ENCODE measurements around the gene NEB.
"Not testable (repeated sequence)": the region's sequence is repeated elsewhere in the genome, so short reads cannot be mapped to it uniquely, and the experiment has no call there.

Gene NEB

DNA sequence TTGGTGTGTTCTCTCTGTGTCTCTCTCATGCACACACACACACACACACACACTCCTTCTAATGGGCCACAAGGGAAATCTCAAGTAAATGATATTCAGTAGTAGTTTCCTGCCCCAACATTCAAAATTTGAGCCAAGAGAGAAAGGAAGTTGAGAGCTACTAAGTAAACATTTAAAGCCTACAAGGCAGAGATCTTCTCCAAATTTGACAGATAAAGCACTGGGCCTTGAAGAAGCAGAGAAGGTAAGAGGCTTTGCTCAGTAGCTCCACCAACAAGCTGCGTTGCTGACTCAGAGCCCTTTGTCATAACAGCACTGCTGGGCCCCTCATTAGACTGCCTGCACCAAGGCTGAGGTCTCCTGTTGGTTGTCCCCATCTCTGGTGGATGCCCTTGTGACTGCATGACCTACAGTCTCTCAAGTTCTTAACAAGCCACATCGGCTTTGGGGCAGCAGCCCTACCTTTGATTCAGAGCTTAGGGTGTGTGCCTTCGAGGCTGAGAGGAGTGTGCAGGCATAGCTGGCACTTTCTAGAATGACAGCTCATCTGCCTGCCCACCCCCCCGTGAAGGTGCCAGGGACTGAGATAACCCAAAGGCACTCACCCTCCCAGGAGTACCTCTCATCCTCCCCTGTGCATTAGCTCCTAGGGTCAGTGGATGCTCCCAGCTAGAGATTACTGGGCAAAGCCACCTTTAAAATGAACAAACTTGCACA is 32.3 kb upstream of the NEB start:
- no peak for TF ChIP-seq ZNF274 (IDR thresholded peaks at IDR 0.05; ENCODE audit: low read depth, low read length)
- no peak overlapping the region for H3K4me3 ChIP-seq (ENCODE audit: low read length)

- H3K4me3 ChIP-seq (ENCODE audit: low read length): no peak overlapping the region
- no peak for TF ChIP-seq ZNF274 (IDR thresholded peaks at IDR 0.05; ENCODE audit: low read depth, low read length)
Measured at GRCh38 chr2:151765760-151766410, 31.6 kb upstream of the NEB start.

GRCh38 chr2:151762694-151763093 is 28.4 kb upstream of the NEB start:
- no peak overlapping the region for H3K4me3 ChIP-seq (ENCODE audit: low read length)
- no peak for TF ChIP-seq ZNF274 (IDR thresholded peaks at IDR 0.05; ENCODE audit: low read depth, low read length)

GRCh38 chr2:151761687-151762086 is 27.4 kb upstream of the NEB start:
- H3K4me3 ChIP-seq (ENCODE audit: low read length): no peak overlapping the region
- TF ChIP-seq ZNF274 (IDR thresholded peaks at IDR 0.05; ENCODE audit: low read depth, low read length): no peak

DNA sequence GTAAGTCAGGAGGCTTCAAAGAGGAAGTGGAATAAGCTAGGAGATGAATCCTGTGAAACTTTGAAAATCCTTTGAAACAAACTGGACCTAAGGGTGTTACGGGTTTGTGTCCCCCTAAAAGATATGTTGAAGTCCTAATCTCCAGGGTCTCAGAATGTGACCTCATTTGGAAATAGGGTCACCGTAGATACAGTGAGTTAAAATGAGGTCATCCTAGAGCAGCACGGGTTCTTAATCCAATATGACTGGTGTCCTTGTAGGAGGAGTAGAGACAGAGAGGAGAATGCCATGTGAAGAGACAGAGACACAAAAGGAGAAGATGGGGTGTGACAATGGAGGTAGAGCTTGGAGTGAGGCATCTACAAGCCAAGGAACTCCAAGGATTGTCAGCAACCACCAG is 26.9 kb upstream of the NEB start:
- H3K4me3 ChIP-seq (ENCODE audit: low read length): no peak overlapping the region
- no peak for TF ChIP-seq ZNF274 (IDR thresholded peaks at IDR 0.05; ENCODE audit: low read depth, low read length)

GRCh38 chr2:151760139-151760650 is 25.9 kb upstream of the NEB start:
- H3K4me3 ChIP-seq (ENCODE audit: low read length): no peak overlapping the region
- no peak for TF ChIP-seq ZNF274 (IDR thresholded peaks at IDR 0.05; ENCODE audit: low read depth, low read length)

GRCh38 chr2:151758744-151759143 is 24.5 kb upstream of the NEB start:
- H3K4me3 ChIP-seq (ENCODE audit: low read length): no peak overlapping the region
- TF ChIP-seq ZNF274 (IDR thresholded peaks at IDR 0.05; ENCODE audit: low read depth, low read length): no peak

GRCh38 chr2:151757861-151758260 is 23.6 kb upstream of the NEB start:
- no peak for TF ChIP-seq ZNF274 (IDR thresholded peaks at IDR 0.05; ENCODE audit: low read depth, low read length)
- no peak overlapping the region for H3K4me3 ChIP-seq (ENCODE audit: low read length)

DNA sequence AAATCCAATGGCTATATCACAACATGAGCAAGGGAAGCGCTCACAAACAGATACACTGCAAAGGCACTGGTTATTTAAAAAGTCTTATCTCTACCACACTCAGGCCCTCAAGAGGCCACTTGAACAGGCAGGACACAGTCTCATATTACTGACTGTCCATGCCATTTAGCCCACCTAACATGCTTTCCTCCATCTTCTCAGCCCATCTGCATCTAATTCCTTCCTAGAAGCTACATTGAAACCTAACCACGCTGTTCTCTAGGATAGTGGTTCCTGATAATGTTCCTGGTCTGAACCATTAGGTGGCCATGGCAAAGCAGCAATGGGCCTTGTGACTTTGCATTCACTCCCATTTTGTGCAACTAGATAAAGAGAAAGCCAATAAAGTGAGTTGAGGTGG is 22.5 kb upstream of the NEB start:
- no peak for TF ChIP-seq ZNF274 (IDR thresholded peaks at IDR 0.05; ENCODE audit: low read depth, low read length)
- no peak overlapping the region for H3K4me3 ChIP-seq (ENCODE audit: low read length)

GRCh38 chr2:151754253-151754897 is 20.1 kb upstream of the NEB start:
- no peak overlapping the region for H3K4me3 ChIP-seq (ENCODE audit: low read length)
- TF ChIP-seq ZNF274 (IDR thresholded peaks at IDR 0.05; ENCODE audit: low read depth, low read length): no peak

DNA sequence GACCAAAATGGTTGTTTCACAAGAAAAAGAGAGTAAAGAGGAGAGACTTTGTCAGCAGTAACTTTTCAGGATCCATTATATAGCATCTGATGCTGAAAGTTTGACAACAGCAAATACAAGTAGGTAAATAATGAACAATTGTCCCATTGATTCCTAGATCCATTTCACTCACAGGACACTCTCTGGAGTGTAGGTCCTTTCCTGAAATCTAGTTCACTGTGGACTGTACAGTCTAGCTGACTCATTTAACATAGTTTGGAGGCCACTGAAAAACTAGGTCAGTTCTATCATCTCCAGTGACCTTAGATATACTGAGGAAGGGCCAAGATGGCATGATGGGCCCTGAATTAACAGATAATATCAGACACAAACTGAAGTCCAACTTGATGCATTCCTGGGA is 19.3 kb upstream of the NEB start:
- H3K4me3 ChIP-seq (ENCODE audit: low read length): no peak overlapping the region
- TF ChIP-seq ZNF274 (IDR thresholded peaks at IDR 0.05; ENCODE audit: low read depth, low read length): no peak

- not testable (repeated sequence) for H3K4me3 ChIP-seq (ENCODE audit: low read length)
Measured at GRCh38 chr2:151745261-151745660, 11.0 kb upstream of the NEB start.

- no peak overlapping the region for H3K4me3 ChIP-seq (ENCODE audit: low read length)
- no peak for TF ChIP-seq ZNF274 (IDR thresholded peaks at IDR 0.05; ENCODE audit: low read depth, low read length)
Measured at GRCh38 chr2:151730262-151730975, 3.9 kb downstream of the NEB start.

DNA sequence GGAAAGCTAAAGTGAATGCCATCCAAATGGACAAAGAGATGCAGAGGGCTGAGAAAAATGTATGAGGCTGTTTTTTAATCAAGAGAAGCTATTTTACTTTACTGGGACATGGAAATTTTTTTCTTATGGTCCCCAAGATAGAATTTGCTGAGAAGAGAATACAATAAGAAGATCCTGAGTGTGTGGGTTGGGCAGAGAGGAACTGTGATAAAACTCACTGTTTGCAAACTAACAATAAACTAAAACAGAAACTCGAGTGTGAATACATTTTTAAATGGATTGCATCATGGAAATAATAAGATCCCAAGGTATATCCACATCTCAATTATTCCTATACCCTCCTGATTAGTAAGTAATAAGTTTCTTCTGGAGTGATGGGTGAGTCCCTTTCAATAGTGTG is 4.4 kb downstream of the NEB start:
- no peak for TF ChIP-seq ZNF274 (IDR thresholded peaks at IDR 0.05; ENCODE audit: low read depth, low read length)

More for the DNA sequence above, 4.4 kb downstream of the NEB start:
- no peak overlapping the region for H3K4me3 ChIP-seq (ENCODE audit: low read length)
